GM18907 (cell line): Measurements from ENCODE around the gene TXNL4B.

ENCODE experiments used
- ATAC-seq: cut with Tn5 transposase; IDR thresholded peaks from one replicate; pipeline ENCODE4 v1.9.1; 2021; ENCODE audit warnings: mild to moderate bottlenecking, moderate library complexity; ENCODE audit not compliant: unreplicated experiment

The TXNL4B gene

DNA sequence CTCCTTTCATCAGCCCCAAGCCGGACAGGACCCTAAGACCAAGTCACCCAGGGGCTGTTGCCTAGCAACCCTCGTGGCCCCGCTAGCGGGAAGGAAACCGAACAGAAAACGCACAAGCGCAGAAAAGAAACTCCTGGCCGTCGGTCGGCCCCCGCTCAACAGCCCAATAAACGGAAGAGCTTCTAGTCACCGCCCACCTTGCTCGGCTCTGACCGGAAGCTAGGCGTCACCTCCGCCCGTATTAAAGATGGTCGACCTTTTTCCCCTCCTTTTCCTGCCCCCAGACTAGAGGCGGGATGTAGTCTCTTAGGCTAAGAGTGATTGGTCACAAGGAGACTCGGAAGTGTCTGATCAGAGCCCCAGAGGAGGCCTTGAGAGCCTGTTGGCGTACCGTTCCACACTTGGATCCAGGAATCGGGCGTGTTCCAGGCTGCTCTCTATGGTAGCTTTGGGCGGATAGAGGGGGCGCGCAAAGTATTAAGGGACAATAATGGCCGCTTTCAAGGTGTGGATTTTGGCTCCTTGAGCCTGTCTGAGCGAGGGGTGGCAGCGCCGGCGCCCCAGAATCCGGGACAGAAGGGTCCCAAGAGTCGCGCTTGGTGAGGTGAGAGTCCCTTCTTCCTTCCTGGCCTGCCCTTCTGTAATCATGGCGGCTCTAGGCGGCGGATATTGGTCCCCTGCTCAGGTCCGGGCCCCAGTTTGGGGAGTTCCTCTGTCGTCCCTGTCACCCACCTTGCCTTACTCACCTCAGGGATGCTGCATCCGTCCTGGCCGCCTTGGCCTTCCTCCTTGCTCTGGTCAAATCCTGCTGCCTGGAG, at the start of gene TXNL4B, which contains the start of gene DHX38:
TSS of gene TXNL4B (minus strand) at position 173 of the 818 bp plus-strand sequence. CDS start 2,871 bp downstream, outside the sequence.
TSS of gene DHX38 (plus strand) at position 400 of the 818 bp plus-strand sequence. CDS start 2,311 bp downstream, outside the sequence.
- peak; percentile 99 for ATAC-seq

DNA sequence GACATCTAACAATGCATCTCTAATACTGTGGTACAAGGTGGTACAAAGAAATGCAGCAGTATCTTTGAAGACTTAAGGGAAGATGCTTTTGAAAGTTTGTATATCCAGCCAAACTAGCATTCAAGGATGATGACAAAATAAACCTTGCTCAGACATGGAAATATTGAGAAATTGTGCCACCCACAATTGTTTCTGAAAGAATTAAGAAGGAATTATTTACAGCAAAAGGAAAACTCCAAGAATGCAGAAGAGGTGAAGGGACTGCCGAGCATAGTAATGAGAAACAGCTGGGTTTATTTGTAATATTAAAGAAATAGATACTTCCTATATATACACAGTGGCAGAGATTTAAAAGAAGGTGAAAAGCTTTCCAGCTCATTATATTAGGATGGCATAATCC, 49.1 kb upstream of the TXNL4B start:
- ATAC-seq, result no peak

DNA sequence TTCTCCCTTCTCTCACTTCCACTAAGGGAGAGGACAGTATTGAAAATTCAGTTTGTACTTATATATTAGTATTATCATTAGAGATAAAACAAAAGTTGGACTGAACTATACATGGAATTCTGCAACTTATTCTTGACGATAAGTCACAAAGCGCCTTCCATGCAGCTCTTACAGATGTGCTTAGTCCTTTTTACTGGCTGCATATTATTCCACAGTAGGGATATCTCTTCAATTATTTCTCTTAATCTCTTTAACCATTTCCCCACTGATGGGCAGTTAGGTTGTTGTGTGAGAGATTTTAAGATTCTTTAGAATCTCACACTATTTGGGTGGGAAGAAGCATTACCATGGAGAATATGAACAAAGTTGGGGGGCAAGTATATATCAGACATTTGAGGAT, 46.5 kb upstream of the TXNL4B start:
- ATAC-seq, result no peak

DNA sequence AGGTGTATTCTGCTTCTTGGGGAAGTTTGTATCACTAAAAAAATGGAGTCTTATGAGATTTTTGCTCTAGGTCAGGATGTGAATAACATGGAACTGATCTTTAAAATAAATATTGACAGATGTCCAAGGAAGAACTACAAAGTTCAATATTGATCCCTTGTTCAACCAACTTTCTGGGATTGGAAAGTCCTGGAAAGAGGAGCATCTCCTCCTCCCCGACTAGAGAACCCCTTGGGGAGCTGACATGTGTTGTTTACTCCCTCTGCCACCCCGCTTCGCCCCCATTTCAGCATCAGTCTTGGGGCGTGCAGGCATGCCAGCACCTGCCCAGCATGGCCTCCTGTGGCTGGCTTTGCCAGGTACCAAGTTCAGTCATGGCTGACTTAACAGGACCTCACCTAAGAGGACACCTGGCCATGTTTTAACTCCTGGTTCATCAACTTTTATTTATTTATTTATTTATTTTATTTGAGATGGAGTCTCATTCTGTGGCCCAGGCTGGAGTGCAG, 44.7 kb upstream of the TXNL4B start:
- ATAC-seq, result no peak

- no peak for ATAC-seq
Measured at GRCh38 chr16:72137380-72138063, 44.1 kb upstream of the TXNL4B start.

DNA sequence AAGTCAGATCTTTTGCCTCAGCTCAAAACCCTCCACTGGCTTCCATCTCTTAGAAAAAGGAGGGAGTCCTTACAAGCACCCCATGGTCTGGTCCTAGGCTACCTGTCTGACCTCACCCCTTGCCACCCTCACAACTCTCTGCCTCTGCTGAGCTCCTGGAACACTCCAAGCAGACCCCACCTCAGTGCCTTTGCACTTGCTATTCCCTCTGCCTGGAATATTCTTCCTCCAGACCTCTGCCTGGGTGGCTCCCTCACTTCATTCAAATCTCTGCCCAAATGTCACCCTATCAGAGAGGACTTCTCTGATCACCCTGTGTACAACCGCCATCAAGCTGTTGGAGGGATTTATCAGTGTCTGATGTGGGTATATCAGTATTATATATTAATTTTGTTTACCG, 41.1 kb upstream of the TXNL4B start:
- no peak for ATAC-seq

- no peak for ATAC-seq
Measured at GRCh38 chr16:72132726-72133125, 39.3 kb upstream of the TXNL4B start.

DNA sequence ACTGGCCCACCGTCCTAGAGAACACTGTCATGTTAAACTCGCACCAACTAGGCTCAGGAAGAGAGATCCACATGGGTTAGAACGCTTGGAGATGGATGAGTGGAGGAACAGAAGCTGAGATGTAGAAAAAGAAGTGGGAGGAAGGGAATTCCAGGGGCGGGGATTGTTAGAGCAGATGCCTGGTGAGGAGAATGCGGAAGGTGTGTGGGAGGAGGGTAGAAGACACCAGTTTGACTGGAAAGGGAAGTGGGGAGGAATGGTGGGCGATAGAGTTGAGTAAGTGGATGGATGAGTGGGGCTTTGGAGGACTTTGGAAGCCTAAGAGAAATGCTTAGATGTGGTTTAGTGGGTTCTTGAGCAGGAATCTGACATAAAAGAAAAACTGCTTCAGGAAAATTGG, 37.6 kb upstream of the TXNL4B start:
- no peak for ATAC-seq

DNA sequence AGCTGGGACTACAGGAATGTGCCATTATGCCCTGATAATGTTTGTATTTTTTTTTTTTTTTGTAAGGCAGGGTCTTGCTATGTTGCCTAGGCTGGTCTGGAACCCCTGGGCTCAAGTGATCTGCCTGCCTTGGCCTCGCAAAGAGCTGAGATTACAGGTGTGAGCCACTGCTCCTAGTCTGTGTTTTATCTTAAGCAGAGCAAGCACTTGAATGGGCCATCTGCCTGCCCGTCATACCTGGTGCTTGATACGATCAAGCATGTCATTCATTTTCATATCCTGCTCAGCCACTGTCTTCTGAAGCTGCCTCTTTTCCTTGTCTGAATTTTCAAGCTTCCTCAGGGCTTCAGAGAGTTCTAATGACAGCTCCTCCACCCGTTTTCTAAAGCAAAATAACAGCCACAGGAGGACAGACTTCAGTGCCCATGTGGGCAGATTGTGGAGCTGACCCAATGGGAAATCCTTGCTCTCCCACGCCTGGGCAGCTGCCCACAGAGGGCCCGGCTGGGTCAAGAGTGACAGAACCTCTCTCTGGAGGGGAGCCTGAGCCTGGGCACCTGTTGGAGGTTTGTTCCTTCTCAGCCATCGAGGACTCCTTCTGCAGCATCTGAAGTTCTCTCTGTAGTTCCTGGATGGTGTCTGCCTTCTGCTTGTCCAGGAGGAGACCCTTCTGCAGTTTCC, 36.7 kb upstream of the TXNL4B start:
- ATAC-seq, result no peak

DNA sequence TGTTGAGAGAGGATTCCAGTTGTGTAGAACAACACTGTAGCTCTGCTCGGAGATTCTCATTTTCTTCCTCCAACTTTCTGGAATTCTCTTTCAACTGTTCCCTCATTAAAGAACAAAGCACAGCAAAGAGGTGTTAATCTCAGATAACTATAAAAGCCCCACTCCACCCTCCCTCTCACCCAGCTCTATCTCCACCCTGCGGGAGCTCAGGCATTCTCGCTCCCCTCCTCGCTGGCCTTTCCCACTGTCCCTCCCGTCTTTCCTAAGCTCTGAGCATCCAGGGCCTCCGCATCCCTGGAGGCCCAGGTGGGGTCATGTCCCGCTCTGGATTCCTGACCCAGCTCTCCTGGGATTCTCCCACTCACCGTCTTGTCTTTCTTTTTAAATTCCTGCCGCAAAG, 35.3 kb upstream of the TXNL4B start:
- ATAC-seq, result no peak

DNA sequence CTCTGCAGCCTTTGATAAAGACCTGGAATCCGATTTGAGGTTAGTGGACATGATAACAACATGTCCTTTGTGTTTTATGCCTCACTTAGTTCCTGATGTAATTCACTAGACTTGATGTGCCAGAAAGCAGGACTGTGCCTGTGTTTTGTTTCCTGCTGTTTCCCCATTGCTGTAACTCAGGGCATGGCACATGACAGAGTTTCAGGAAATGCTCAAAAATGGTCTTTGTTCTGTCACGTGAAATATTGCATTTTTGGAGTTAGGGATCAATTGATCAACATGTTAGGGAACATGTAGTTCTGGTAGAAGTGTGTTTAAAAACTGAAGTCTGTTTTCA, 33.0 kb upstream of the TXNL4B start:
- no peak for ATAC-seq

GRCh38 chr16:72125635-72126428, 32.4 kb upstream of the TXNL4B start:
- no peak for ATAC-seq

GRCh38 chr16:72124761-72125634, 31.6 kb upstream of the TXNL4B start:
- ATAC-seq, result peak; percentile 76

GRCh38 chr16:72124148-72124547, 30.7 kb upstream of the TXNL4B start:
- ATAC-seq, result no peak

- ATAC-seq, result no peak
Measured at GRCh38 chr16:72123426-72123825, 30.0 kb upstream of the TXNL4B start.

- no peak for ATAC-seq
Measured at GRCh38 chr16:72122916-72123315, 29.5 kb upstream of the TXNL4B start.

- ATAC-seq, result no peak
Measured at GRCh38 chr16:72122308-72122707, 28.9 kb upstream of the TXNL4B start.

DNA sequence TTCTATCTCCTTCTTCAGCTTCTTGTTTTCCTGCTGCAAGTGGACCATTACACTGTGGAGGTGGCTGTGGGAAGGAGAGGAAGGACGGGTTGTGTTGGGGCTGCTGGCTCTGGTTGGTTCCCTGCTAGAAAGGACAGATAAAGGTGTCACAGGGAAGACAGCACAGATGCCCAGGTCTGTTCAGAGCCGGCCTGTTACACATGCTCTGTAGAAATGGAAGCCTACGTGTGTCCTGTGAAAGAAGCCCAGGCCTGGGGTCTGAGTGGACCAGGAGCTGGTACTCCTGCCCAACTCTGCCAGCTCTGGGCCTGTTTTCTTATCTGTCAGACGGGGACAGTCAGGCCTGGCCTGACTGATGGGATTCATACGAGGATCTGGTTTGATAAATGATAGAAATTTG, 26.6 kb upstream of the TXNL4B start:
- no peak for ATAC-seq

DNA sequence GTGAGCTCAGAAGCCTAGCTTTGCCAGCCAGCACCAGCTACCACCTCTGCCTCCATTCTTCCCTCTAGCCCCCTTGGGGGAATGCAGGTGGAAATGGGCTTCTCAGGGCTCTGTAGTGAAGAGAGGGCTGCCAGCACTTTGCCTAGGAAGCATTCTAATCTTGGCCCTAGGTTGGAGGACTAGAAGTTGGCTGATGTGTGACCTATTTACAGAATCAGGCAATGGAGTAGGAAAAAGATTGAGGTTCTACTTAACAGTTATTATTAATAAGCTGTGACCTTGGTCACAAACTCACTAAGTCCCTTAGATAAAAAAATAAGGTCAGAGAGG, 20.2 kb upstream of the TXNL4B start:
- ATAC-seq, result no peak
